Uterus (tissue), 2 donors: Measurements from ENCODE around the gene AGFG2.

Source experiments
- CTCF ChIP-seq, 4 experiments: fragments of 200-600 bp in 2 of 4; fragments of 450-650 bp in 2 of 4; sonication (generic) in 2 of 4; IDR thresholded peaks; one replicate each; pipeline ENCODE4 v1.5.1; 2016 to 2019; ENCODE audit warnings: antibody characterized with exemption in 4 of 4, mild to moderate bottlenecking in 2 of 4, moderate library complexity in 1 of 4
- POLR2A ChIP-seq, 2 donors: fragments of 450-650 bp; IDR thresholded peaks; one replicate each; pipeline ENCODE4 v1.6.1; 2016; ENCODE audit warnings: antibody characterized with exemption in 2 of 2, mild to moderate bottlenecking in 1 of 2, moderate library complexity in 1 of 2

GRCh38 chr7:100603726-100604027 lies 64.7 kb downstream of the AGFG2 start:
- TF ChIP-seq CTCF (IDR thresholded peaks at IDR 0.05) (no peak), POLR2A (IDR thresholded peaks at IDR 0.05) (no peak)
